NCI-H1694 (cell line): ENCODE results near the gene STPG2.
"Not testable (repeated sequence)": the region's sequence is repeated elsewhere in the genome, so short reads cannot be mapped to it uniquely, and the experiment has no call there.

ENCODE experiments used
- DNase-seq: peaks from one replicate; lab custom pipeline; 2025; lab: John Stamatoyannopoulos, UW

STPG2 gene

GRCh38 chr4:97639961-97640360 lies 503.3 kb downstream of the STPG2 start:
- DNase-seq, result no peak

GRCh38 chr4:97633831-97634230 lies 509.4 kb downstream of the STPG2 start:
- not testable (repeated sequence) for DNase-seq

GRCh38 chr4:97627750-97628149 lies 515.5 kb downstream of the STPG2 start:
- DNase-seq, result no peak

GRCh38 chr4:97624204-97624603 lies 519.1 kb downstream of the STPG2 start:
- no peak for DNase-seq

GRCh38 chr4:97605932-97606331 lies 537.3 kb downstream of the STPG2 start:
- no peak for DNase-seq

- no peak for DNase-seq
Observed at GRCh38 chr4:97593248-97593647, 550.0 kb downstream of the STPG2 start.

- no peak for DNase-seq
Observed at GRCh38 chr4:97590266-97590665, 553.0 kb downstream of the STPG2 start.

GRCh38 chr4:97589481-97590196 lies 553.6 kb downstream of the STPG2 start:
- DNase-seq, result no peak

GRCh38 chr4:97587912-97588311 lies 555.4 kb downstream of the STPG2 start:
- DNase-seq, result no peak

- DNase-seq, result no peak
Observed at GRCh38 chr4:97585274-97585673, 558.0 kb downstream of the STPG2 start.

- DNase-seq, result no peak
Observed at GRCh38 chr4:97582890-97583289, 560.4 kb downstream of the STPG2 start.

- no peak for DNase-seq
Observed at GRCh38 chr4:97577004-97577403, 566.3 kb downstream of the STPG2 start.

GRCh38 chr4:97560009-97560408 lies 583.3 kb downstream of the STPG2 start:
- no peak for DNase-seq

GRCh38 chr4:97558204-97558778 lies 585.0 kb downstream of the STPG2 start:
- DNase-seq, result no peak

GRCh38 chr4:97550637-97551036 lies 592.6 kb downstream of the STPG2 start:
- DNase-seq, result not testable (repeated sequence)

GRCh38 chr4:97548943-97549583 lies 594.2 kb downstream of the STPG2 start:
- DNase-seq, result no peak

- no peak for DNase-seq
Observed at GRCh38 chr4:97548186-97548585, 595.1 kb downstream of the STPG2 start.

GRCh38 chr4:97531351-97531750 lies 611.9 kb downstream of the STPG2 start:
- DNase-seq, result no peak

GRCh38 chr4:97530676-97531075 lies 612.6 kb downstream of the STPG2 start:
- no peak for DNase-seq

- DNase-seq, result no peak
Observed at GRCh38 chr4:97525236-97525635, 618.0 kb downstream of the STPG2 start.

GRCh38 chr4:97517939-97518338 lies 625.3 kb downstream of the STPG2 start:
- DNase-seq, result no peak

GRCh38 chr4:97513917-97514316 lies 629.4 kb downstream of the STPG2 start:
- no peak for DNase-seq
